ENCODE data around the gene FSHR.
A peak's percentile ranks its signal among the peaks of the same experiment; 100 is the strongest.

FSHR gene

GRCh38 chr2:48971801-48972200, 182.5 kb downstream of the FSHR start:
- Histone ChIP-seq H3K27me3 (ENCODE audit: control insufficient read depth, insufficient read depth, low read length) (no peaks in the 10 kb centered on the region), H3K4me1 (ENCODE audit: control insufficient read depth, insufficient read depth, low read length) (no peaks in the 10 kb centered on the region), H3K36me3 (ENCODE audit: control insufficient read depth, insufficient read depth, low read length) (no peaks in the 10 kb centered on the region), H3K27ac (ENCODE audit: low read length) (no peak overlapping the region), H3K4me3 (ENCODE audit: low read length) (no peak overlapping the region), H3K9me3 (ENCODE audit: control insufficient read depth, insufficient read depth, low read length) (no peaks in the 10 kb centered on the region)
- WGBS (ENCODE audit: insufficient coverage, insufficient read length) = no CpG with 5 or more reads among the region's 2 CpGs
- DNase-seq (ENCODE audit: low read depth, low spot score) = no peak

GRCh38 chr2:48968011-48968410, 186.3 kb downstream of the FSHR start:
- no peak overlapping the region for H3K4me3 ChIP-seq (ENCODE audit: low read length)
- H3K27ac ChIP-seq (ENCODE audit: low read length) = no peak overlapping the region
- H3K9me3 ChIP-seq (ENCODE audit: control insufficient read depth, insufficient read depth, low read length) = no peaks in the 10 kb centered on the region
- no CpG with 5 or more reads among the region's 4 CpGs for WGBS (ENCODE audit: insufficient coverage, insufficient read length)
- no peaks in the 10 kb centered on the region for H3K27me3 ChIP-seq (ENCODE audit: control insufficient read depth, insufficient read depth, low read length)
- H3K36me3 ChIP-seq (ENCODE audit: control insufficient read depth, insufficient read depth, low read length) = no peaks in the 10 kb centered on the region
- no peak for DNase-seq (ENCODE audit: low read depth, low spot score)
- no peaks in the 10 kb centered on the region for H3K4me1 ChIP-seq (ENCODE audit: control insufficient read depth, insufficient read depth, low read length)

- Histone ChIP-seq H3K9me3 (ENCODE audit: control insufficient read depth, insufficient read depth, low read length) (no peaks in the 10 kb centered on the region), H3K27ac (ENCODE audit: low read length) (no peak overlapping the region), H3K36me3 (ENCODE audit: control insufficient read depth, insufficient read depth, low read length) (no peaks in the 10 kb centered on the region), H3K4me1 (ENCODE audit: control insufficient read depth, insufficient read depth, low read length) (no peaks in the 10 kb centered on the region), H3K27me3 (ENCODE audit: control insufficient read depth, insufficient read depth, low read length) (no peaks in the 10 kb centered on the region), H3K4me3 (ENCODE audit: low read length) (no peak overlapping the region)
- no CpG with 5 or more reads among the region's 1 CpG for WGBS (ENCODE audit: insufficient coverage, insufficient read length)
- DNase-seq (ENCODE audit: low read depth, low spot score) = no peak
These were observed 189.1 kb downstream of the FSHR start for GRCh38 chr2:48965204-48965603.

- Histone ChIP-seq H3K36me3 (ENCODE audit: control insufficient read depth, insufficient read depth, low read length) (no peaks in the 10 kb centered on the region), H3K9me3 (ENCODE audit: control insufficient read depth, insufficient read depth, low read length) (no peaks in the 10 kb centered on the region), H3K27me3 (ENCODE audit: control insufficient read depth, insufficient read depth, low read length) (no peaks in the 10 kb centered on the region), H3K4me1 (ENCODE audit: control insufficient read depth, insufficient read depth, low read length) (no peaks in the 10 kb centered on the region), H3K4me3 (ENCODE audit: low read length) (no peak overlapping the region), H3K27ac (ENCODE audit: low read length) (no peak overlapping the region)
- DNase-seq (ENCODE audit: low read depth, low spot score) = no peak
- 100% methylated on average over 1 of the region's 4 CpGs for WGBS (ENCODE audit: insufficient coverage, insufficient read length)
These were observed 193.3 kb downstream of the FSHR start for GRCh38 chr2:48961009-48961408.

GRCh38 chr2:48954935-48955334, 199.4 kb downstream of the FSHR start:
- DNase-seq (ENCODE audit: low read depth, low spot score) = no peak
- H3K9me3 ChIP-seq (ENCODE audit: control insufficient read depth, insufficient read depth, low read length) = no peaks in the 10 kb centered on the region
- H3K36me3 ChIP-seq (ENCODE audit: control insufficient read depth, insufficient read depth, low read length) = no peaks in the 10 kb centered on the region
- no peaks in the 10 kb centered on the region for H3K4me1 ChIP-seq (ENCODE audit: control insufficient read depth, insufficient read depth, low read length)
- H3K4me3 ChIP-seq (ENCODE audit: low read length) = no peak overlapping the region
- no peak overlapping the region for H3K27ac ChIP-seq (ENCODE audit: low read length)
- H3K27me3 ChIP-seq (ENCODE audit: control insufficient read depth, insufficient read depth, low read length) = no peaks in the 10 kb centered on the region

GRCh38 chr2:48954311-48954710, 200.0 kb downstream of the FSHR start:
- no peak overlapping the region for H3K4me3 ChIP-seq (ENCODE audit: low read length)
- no peaks in the 10 kb centered on the region for H3K9me3 ChIP-seq (ENCODE audit: control insufficient read depth, insufficient read depth, low read length)
- H3K27ac ChIP-seq (ENCODE audit: low read length) = no peak overlapping the region
- H3K4me1 ChIP-seq (ENCODE audit: control insufficient read depth, insufficient read depth, low read length) = no peaks in the 10 kb centered on the region
- H3K27me3 ChIP-seq (ENCODE audit: control insufficient read depth, insufficient read depth, low read length) = no peaks in the 10 kb centered on the region
- no CpG with 5 or more reads among the region's 3 CpGs for WGBS (ENCODE audit: insufficient coverage, insufficient read length)
- DNase-seq (ENCODE audit: low read depth, low spot score) = no peak
- H3K36me3 ChIP-seq (ENCODE audit: control insufficient read depth, insufficient read depth, low read length) = no peaks in the 10 kb centered on the region

- Histone ChIP-seq H3K9me3 (ENCODE audit: control insufficient read depth, insufficient read depth, low read length) (no peaks in the 10 kb centered on the region), H3K36me3 (ENCODE audit: control insufficient read depth, insufficient read depth, low read length) (no peaks in the 10 kb centered on the region), H3K4me3 (ENCODE audit: low read length) (no peak overlapping the region), H3K27me3 (ENCODE audit: control insufficient read depth, insufficient read depth, low read length) (no peaks in the 10 kb centered on the region), H3K4me1 (ENCODE audit: control insufficient read depth, insufficient read depth, low read length) (no peaks in the 10 kb centered on the region), H3K27ac (ENCODE audit: low read length) (no peak overlapping the region)
- no peak for DNase-seq (ENCODE audit: low read depth, low spot score)
- WGBS (ENCODE audit: insufficient coverage, insufficient read length) = no CpG with 5 or more reads among the region's 3 CpGs
These were observed 201.7 kb downstream of the FSHR start for GRCh38 chr2:48952614-48953013.

GRCh38 chr2:48952143-48952542, 202.2 kb downstream of the FSHR start:
- Histone ChIP-seq H3K27ac (ENCODE audit: low read length) (no peak overlapping the region), H3K36me3 (ENCODE audit: control insufficient read depth, insufficient read depth, low read length) (no peaks in the 10 kb centered on the region), H3K27me3 (ENCODE audit: control insufficient read depth, insufficient read depth, low read length) (no peaks in the 10 kb centered on the region), H3K4me1 (ENCODE audit: control insufficient read depth, insufficient read depth, low read length) (no peaks in the 10 kb centered on the region), H3K4me3 (ENCODE audit: low read length) (no peak overlapping the region), H3K9me3 (ENCODE audit: control insufficient read depth, insufficient read depth, low read length) (no peaks in the 10 kb centered on the region)
- no peak for DNase-seq (ENCODE audit: low read depth, low spot score)
- no CpG with 5 or more reads among the region's 5 CpGs for whole genome bisulfite sequencing (ENCODE audit: insufficient coverage, insufficient read length)

- no peak overlapping the region for H3K4me3 ChIP-seq (ENCODE audit: low read length)
- H3K27ac ChIP-seq (ENCODE audit: low read length) = no peak overlapping the region
- no peaks in the 10 kb centered on the region for H3K36me3 ChIP-seq (ENCODE audit: control insufficient read depth, insufficient read depth, low read length)
- H3K4me1 ChIP-seq (ENCODE audit: control insufficient read depth, insufficient read depth, low read length) = no peaks in the 10 kb centered on the region
- no peak for DNase-seq (ENCODE audit: low read depth, low spot score)
- H3K9me3 ChIP-seq (ENCODE audit: control insufficient read depth, insufficient read depth, low read length) = no peaks in the 10 kb centered on the region
- no peaks in the 10 kb centered on the region for H3K27me3 ChIP-seq (ENCODE audit: control insufficient read depth, insufficient read depth, low read length)
- no CpG with 5 or more reads among the region's 6 CpGs for WGBS (ENCODE audit: insufficient coverage, insufficient read length)
These were observed 205.8 kb downstream of the FSHR start for GRCh38 chr2:48948400-48949125.

GRCh38 chr2:48946449-48947048, 207.8 kb downstream of the FSHR start:
- peak; percentile 11 for DNase-seq (ENCODE audit: low read depth, low spot score)
- Histone ChIP-seq H3K36me3 (ENCODE audit: control insufficient read depth, insufficient read depth, low read length) (no peaks in the 10 kb centered on the region), H3K27ac (ENCODE audit: low read length) (no peak overlapping the region), H3K27me3 (ENCODE audit: control insufficient read depth, insufficient read depth, low read length) (no peaks in the 10 kb centered on the region), H3K4me3 (ENCODE audit: low read length) (no peak overlapping the region), H3K9me3 (ENCODE audit: control insufficient read depth, insufficient read depth, low read length) (no peaks in the 10 kb centered on the region), H3K4me1 (ENCODE audit: control insufficient read depth, insufficient read depth, low read length) (no peaks in the 10 kb centered on the region)
- no CpG with 5 or more reads among the region's 2 CpGs for WGBS (ENCODE audit: insufficient coverage, insufficient read length)

GRCh38 chr2:48944956-48945355, 209.4 kb downstream of the FSHR start:
- H3K4me1 ChIP-seq (ENCODE audit: control insufficient read depth, insufficient read depth, low read length) = no peaks in the 10 kb centered on the region
- no peaks in the 10 kb centered on the region for H3K9me3 ChIP-seq (ENCODE audit: control insufficient read depth, insufficient read depth, low read length)
- no peaks in the 10 kb centered on the region for H3K36me3 ChIP-seq (ENCODE audit: control insufficient read depth, insufficient read depth, low read length)
- no CpG with 5 or more reads among the region's 1 CpG for WGBS (ENCODE audit: insufficient coverage, insufficient read length)
- H3K4me3 ChIP-seq (ENCODE audit: low read length) = no peak overlapping the region
- no peaks in the 10 kb centered on the region for H3K27me3 ChIP-seq (ENCODE audit: control insufficient read depth, insufficient read depth, low read length)
- no peak for DNase-seq (ENCODE audit: low read depth, low spot score)
- H3K27ac ChIP-seq (ENCODE audit: low read length) = no peak overlapping the region

Data from iPS DF 6.9 (cell line).